SW480 (cell line): ENCODE measurements around the gene ARF1.

Experiments
- DNase-seq: peaks from one replicate; pipeline ENCODE4 v3.0.0-alpha.2; 2016; ENCODE audit warnings: low spot score

Gene ARF1

GRCh38 chr1:228122921-228123441 is 40.5 kb downstream of the ARF1 start:
- no peak for DNase-seq

- DNase-seq = no peak
These were observed 41.0 kb downstream of the ARF1 start for GRCh38 chr1:228123505-228123904.

- DNase-seq = no peak
These were observed 42.7 kb downstream of the ARF1 start for GRCh38 chr1:228125185-228125584.

GRCh38 chr1:228131766-228132165 is 49.3 kb downstream of the ARF1 start:
- no peak for DNase-seq

- no peak for DNase-seq
These were observed 52.1 kb downstream of the ARF1 start for GRCh38 chr1:228134591-228134990.

- DNase-seq = no peak
These were observed 54.4 kb downstream of the ARF1 start for GRCh38 chr1:228136901-228137300.

GRCh38 chr1:228139406-228139930 is 57.0 kb downstream of the ARF1 start:
- DNase-seq = no peak

- peak; percentile 99 for DNase-seq
These were observed 57.6 kb downstream of the ARF1 start, which contains the start of gene GUK1 for GRCh38 chr1:228139931-228140723. Gene GUK1, plus strand, starts transcription at chr1:228140279. Its CDS starts 24 bp downstream, at chr1:228140303.

- no peak for DNase-seq
These were observed 58.3 kb downstream of the ARF1 start for GRCh38 chr1:228140724-228141225.

- peak; percentile 83 for DNase-seq
These were observed 58.9 kb downstream of the ARF1 start for GRCh38 chr1:228141226-228142044.

- no peak for DNase-seq
These were observed 59.7 kb downstream of the ARF1 start for GRCh38 chr1:228142155-228142691.

- no peak for DNase-seq
These were observed 60.2 kb downstream of the ARF1 start for GRCh38 chr1:228142701-228143136.

- no peak for DNase-seq
These were observed 61.1 kb downstream of the ARF1 start for GRCh38 chr1:228143480-228144192.

GRCh38 chr1:228144193-228144992 is 61.9 kb downstream of the ARF1 start:
- no peak for DNase-seq

- no peak for DNase-seq
These were observed 62.5 kb downstream of the ARF1 start for GRCh38 chr1:228144993-228145343.

GRCh38 chr1:228145463-228146416 is 63.2 kb downstream of the ARF1 start:
- DNase-seq = no peak

GRCh38 chr1:228146417-228147150 is 64.1 kb downstream of the ARF1 start:
- DNase-seq = no peak

GRCh38 chr1:228147151-228147693 is 64.7 kb downstream of the ARF1 start:
- DNase-seq = no peak
